PC-3 (cell line): ENCODE measurements around the gene CST1.

Source experiments
- CTCF ChIP-seq: fragments of 300-600 bp; sonication (generic); conservative IDR thresholded peaks from 2 replicates; pipeline ENCODE4 v1.5.1; 2017; ENCODE audit warnings: antibody characterized with exemption, low read depth, mild to moderate bottlenecking, low read length
- EZH2 ChIP-seq: fragments of 300-600 bp; sonication (generic); IDR thresholded peaks from one replicate; pipeline ENCODE4 v1.6.1; 2017; ENCODE audit warnings: antibody characterized with exemption, mild to moderate bottlenecking, low read length; ENCODE audit not compliant: unreplicated experiment
- EZH2phosphoT487 ChIP-seq: fragments of 300-600 bp; sonication (generic); IDR thresholded peaks from 2 replicates; pipeline ENCODE4 v1.6.1; 2018; ENCODE audit warnings: mild to moderate bottlenecking, antibody characterized with exemption, low read length, borderline replicate concordance

- TF ChIP-seq CTCF (no peak), EZH2 (no peak), EZH2phosphoT487 (no peak)
These were observed 32.7 kb upstream of the CST1 start for GRCh38 chr20:23783447-23783846.
